Left lung (tissue), 10 donors: ENCODE measurements around the gene NR2F1. TPM values are rescaled to one million over a fixed set of nuclear protein-coding genes. Genes with fewer than 3 reads are reported as not detected.

Experiments used
- ATAC-seq: fragments of 200-7000 bp; cut with Tn5 transposase; one replicate; pipeline ENCODE4 v1.9.1; 2020; ENCODE audit warnings: moderate library complexity
- DNase-seq, 4 donors: peaks; one replicate each; pipeline ENCODE4 v3.0.0-alpha.2; 2013 to 2020
- H3K27ac ChIP-seq, 2 donors: fragments of 200-600 bp; sonication (generic) in 1 of 2; one replicate each; pipeline versions ENCODE4 v1.5.0 to v1.8.0; 2020 to 2021
- H3K27me3 ChIP-seq, 2 donors: fragments of 200-600 bp; sonication (generic) in 1 of 2; one replicate each; pipeline versions ENCODE4 v1.5.0 to v1.8.0; 2020 to 2021
- H3K36me3 ChIP-seq, 2 donors: fragments of 200-600 bp; sonication (generic) in 1 of 2; one replicate each; pipeline versions ENCODE4 v1.5.0 to v1.8.0; 2020 to 2021
- H3K4me1 ChIP-seq, 2 donors: fragments of 200-600 bp; one replicate each; pipeline ENCODE4 v1.8.0; 2021
- H3K4me3 ChIP-seq, 2 donors: fragments of 200-600 bp; sonication (generic) in 1 of 2; one replicate each; pipeline versions ENCODE4 v1.5.0 to v1.8.0; 2020 to 2021; ENCODE audit warnings: mild to moderate bottlenecking in 1 of 2
- H3K9me3 ChIP-seq, 2 donors: fragments of 200-600 bp; sonication (generic) in 1 of 2; one replicate each; pipeline versions ENCODE4 v1.5.0 to v1.8.0; 2020 to 2021
- intact Hi-C, 2 donors: fragments of 100-400 bp; cut with DNase I; formaldehyde crosslinking; loops; one replicate each; pipeline versions ENCODE4 v1.11.2 to v1.14.2; 2022
- polyA plus RNA-seq, 6 donors: library from polyadenylated mRNA; unstranded; fragments of 120-200 nt; gene quantifications; one replicate each; pipeline ENCODE4 v1.2.1, GENCODE V29; 2013; ENCODE audit not compliant: insufficient read length in 6 of 6
- total RNA-seq, 2 donors: library from RNA; stranded (reverse); fragmentation: NEBNext Ultra II Directional; extraction: Animal tissue kit (Norgen Biotek cat#: 25700); gene quantifications; one replicate each; pipeline ENCODE4 v1.2.1, GENCODE V29; 2021
- TF ChIP-seq, protein P1 (sequence below), 2 donors: fragments of 200-600 bp; sonication (generic) in 1 of 2; IDR thresholded peaks; one replicate each; pipeline versions ENCODE4 v1.5.0 to v1.8.0; 2021; ENCODE audit warnings: antibody characterized with exemption in 2 of 2
- donor health status: DM: no; HTN: yes; CAD: no.
- donor health status: DM: no; HTN: no; CAD: no.

Gene NR2F1
- total and polyA plus RNA-seq, 8 donors = 50.7 to 240 (median 181) TPM

GRCh38 chr5:93578813-93579691 lies 4.0 kb upstream of the NR2F1 start:
- peak overlapping the region; percentile 45 to 50 for H3K4me3 ChIP-seq
- ATAC-seq (peak; percentile 17), DNase-seq (peak in 2 of 4 donors; percentile 71 to 90)
- H3K9me3 ChIP-seq = no peaks in the 10 kb centered on the region
- H3K4me1 ChIP-seq = peaks cover 11 to 38% of the 10 kb centered on the region in 2 donors
- peak overlapping the region; percentile 77 to 92 for H3K27ac ChIP-seq
- intact Hi-C loops = no loop called here
- H3K27me3 ChIP-seq = peaks cover 53 to 97% of the 10 kb centered on the region in 2 donors
- no peaks in the 10 kb centered on the region for H3K36me3 ChIP-seq
- TF ChIP-seq, protein P1, sequence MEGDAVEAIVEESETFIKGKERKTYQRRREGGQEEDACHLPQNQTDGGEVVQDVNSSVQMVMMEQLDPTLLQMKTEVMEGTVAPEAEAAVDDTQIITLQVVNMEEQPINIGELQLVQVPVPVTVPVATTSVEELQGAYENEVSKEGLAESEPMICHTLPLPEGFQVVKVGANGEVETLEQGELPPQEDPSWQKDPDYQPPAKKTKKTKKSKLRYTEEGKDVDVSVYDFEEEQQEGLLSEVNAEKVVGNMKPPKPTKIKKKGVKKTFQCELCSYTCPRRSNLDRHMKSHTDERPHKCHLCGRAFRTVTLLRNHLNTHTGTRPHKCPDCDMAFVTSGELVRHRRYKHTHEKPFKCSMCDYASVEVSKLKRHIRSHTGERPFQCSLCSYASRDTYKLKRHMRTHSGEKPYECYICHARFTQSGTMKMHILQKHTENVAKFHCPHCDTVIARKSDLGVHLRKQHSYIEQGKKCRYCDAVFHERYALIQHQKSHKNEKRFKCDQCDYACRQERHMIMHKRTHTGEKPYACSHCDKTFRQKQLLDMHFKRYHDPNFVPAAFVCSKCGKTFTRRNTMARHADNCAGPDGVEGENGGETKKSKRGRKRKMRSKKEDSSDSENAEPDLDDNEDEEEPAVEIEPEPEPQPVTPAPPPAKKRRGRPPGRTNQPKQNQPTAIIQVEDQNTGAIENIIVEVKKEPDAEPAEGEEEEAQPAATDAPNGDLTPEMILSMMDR (IDR thresholded peaks at IDR 0.05) = no peak

GRCh38 chr5:93579692-93580062 lies 3.3 kb upstream of the NR2F1 start:
- DNase-seq (peak in 2 of 4 donors; percentile 77 to 78), ATAC-seq (peak; percentile 20)
- H3K4me3 ChIP-seq = peak overlapping the region; percentile 45 to 50
- H3K4me1 ChIP-seq = peaks cover 11 to 38% of the 10 kb centered on the region in 2 donors
- TF ChIP-seq, protein P1 (IDR thresholded peaks at IDR 0.05) = no peak
- peaks cover 47 to 97% of the 10 kb centered on the region in 2 donors for H3K27me3 ChIP-seq
- H3K9me3 ChIP-seq = no peaks in the 10 kb centered on the region
- peak overlapping the region; percentile 77 to 92 for H3K27ac ChIP-seq
- H3K36me3 ChIP-seq = no peaks in the 10 kb centered on the region
- intact Hi-C loops = loop anchor here in 1 of 2 donors (10.0 kb wide), 1 partner anchor 215 kb away; no protein-coding TSS in a partner anchor

DNA sequence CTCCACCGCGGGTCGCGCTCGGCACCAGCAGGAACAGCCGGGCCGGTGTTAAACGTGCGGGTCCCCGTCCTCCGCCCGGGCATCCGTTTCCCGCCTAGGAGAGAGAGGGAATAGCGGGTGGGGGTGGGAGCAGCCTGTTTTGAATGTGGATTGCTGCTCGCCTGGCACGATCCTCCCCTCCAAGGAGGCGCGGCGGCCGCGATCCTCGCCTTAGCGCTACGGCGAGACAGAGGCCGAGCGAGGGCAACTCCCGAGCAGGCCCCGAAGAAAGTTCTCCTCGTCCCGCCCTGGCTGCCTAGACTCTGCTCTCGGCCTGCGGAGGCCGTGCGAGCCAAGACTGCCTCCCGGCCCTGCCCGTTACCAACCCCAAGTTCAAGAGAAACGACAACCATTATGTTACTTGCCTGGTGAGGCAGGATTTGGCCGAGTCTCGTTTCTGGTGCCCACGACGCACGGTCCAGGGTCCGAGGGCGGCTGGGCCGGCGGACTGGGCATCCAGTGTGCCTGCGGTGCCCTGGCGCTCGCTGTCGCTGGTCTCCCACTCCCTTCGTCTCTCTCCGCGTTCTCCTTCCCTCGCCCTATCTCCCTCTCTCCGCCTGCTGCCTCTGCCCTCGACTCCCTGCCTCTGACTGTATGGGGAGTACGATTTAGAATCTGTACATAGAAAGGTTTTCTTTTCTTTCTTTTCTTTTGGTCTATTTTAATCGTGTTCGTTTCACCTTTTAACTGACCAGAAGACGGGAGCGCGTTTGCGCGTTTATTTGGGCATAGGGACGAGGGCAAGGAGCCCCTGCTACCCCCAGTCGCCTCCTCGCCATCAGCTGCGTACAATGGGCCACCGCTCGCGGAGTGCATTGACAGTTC lies 2.7 kb upstream of the NR2F1 start:
- peak in 1 of 4 donors; percentile 79 for DNase-seq
- intact Hi-C loops = loop anchor here in 1 of 2 donors (10.0 kb wide), 1 partner anchor 215 kb away; no protein-coding TSS in a partner anchor
- peaks cover 46 to 97% of the 10 kb centered on the region in 2 donors for H3K27me3 ChIP-seq

DNA sequence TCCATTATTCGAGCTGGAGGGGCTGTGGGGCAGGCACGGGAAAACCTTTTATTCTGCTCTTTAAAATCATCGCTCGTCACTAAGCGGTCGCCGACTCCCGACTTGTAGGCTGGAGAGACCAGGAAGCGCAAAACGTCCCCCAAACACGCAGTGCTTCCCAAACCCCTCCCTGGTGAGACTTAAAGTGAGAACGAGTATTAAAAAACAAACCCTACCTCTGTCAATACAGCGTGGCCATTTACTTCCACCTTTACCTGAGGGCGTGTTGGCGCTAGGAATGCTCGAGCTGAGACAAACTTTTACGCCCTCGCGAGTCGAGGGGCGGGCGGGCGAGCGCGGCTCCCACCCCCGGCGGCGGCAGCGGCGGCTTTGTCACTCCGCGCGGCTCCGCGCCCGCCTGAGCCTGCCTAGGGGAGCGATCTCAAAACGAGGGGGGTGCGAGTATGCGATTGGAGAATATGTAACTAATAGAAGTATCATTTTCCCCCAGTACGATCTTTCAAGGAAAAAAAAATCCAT lies 2.0 kb upstream of the NR2F1 start, which contains the start of gene NR2F1-AS1:
Gene NR2F1-AS1, minus strand, starts transcription at position 293 of the 519 bp plus-strand sequence.
- intact Hi-C loops = loop anchor here in 1 of 2 donors (10.0 kb wide), 1 partner anchor 214 kb away; no protein-coding TSS in a partner anchor
- peak within 1 kb of the TSS; percentile 77 to 92 for H3K27ac ChIP-seq
- peak; percentile 9 for ATAC-seq
- TF ChIP-seq, protein P1 (IDR thresholded peaks at IDR 0.05) = no peak
- H3K36me3 ChIP-seq = no peaks in the 10 kb centered on the region
- peaks cover 46 to 97% of the 10 kb centered on the region in 2 donors for H3K27me3 ChIP-seq
- peak in 1 of 4 donors; percentile 84 for DNase-seq
- peak within 1 kb of the TSS; percentile 45 to 50 for H3K4me3 ChIP-seq
- H3K9me3 ChIP-seq = no peaks in the 10 kb centered on the region
- H3K4me1 ChIP-seq = peaks cover 11 to 46% of the 10 kb centered on the region in 2 donors

More for the DNA sequence above, 2.7 kb upstream of the NR2F1 start:
- ATAC-seq = peak; percentile 21
- Histone ChIP-seq H3K27ac (peak overlapping the region; percentile 77 to 92), H3K36me3 (no peaks in the 10 kb centered on the region), H3K4me3 (peak overlapping the region; percentile 45 to 50), H3K9me3 (no peaks in the 10 kb centered on the region), H3K4me1 (peaks cover 11 to 41% of the 10 kb centered on the region in 2 donors)
- TF ChIP-seq, protein P1 (IDR thresholded peaks at IDR 0.05) = no peak
